ENCODE results near the gene MC1R.

MC1R gene

GRCh38 chr16:89921702-89922476, 3.2 kb downstream of the MC1R start:
- no peak overlapping the region for H3K27ac ChIP-seq (ENCODE audit: low read length)
- H4K20me1 ChIP-seq (ENCODE audit: insufficient read depth, low read length): no peaks in the 10 kb centered on the region
- peak overlapping the region; percentile 86 for H3K4me2 ChIP-seq (ENCODE audit: low read length)
- no peaks in the 10 kb centered on the region for H3K79me2 ChIP-seq (ENCODE audit: low read length)
- H3K36me3 ChIP-seq (replicated peaks; ENCODE audit: low read depth, low read length): no peaks in the 10 kb centered on the region
- TF ChIP-seq EZH2phosphoT487 (IDR thresholded peaks at IDR 0.05; ENCODE audit: low read depth): no peak
- TF ChIP-seq, protein P1, sequence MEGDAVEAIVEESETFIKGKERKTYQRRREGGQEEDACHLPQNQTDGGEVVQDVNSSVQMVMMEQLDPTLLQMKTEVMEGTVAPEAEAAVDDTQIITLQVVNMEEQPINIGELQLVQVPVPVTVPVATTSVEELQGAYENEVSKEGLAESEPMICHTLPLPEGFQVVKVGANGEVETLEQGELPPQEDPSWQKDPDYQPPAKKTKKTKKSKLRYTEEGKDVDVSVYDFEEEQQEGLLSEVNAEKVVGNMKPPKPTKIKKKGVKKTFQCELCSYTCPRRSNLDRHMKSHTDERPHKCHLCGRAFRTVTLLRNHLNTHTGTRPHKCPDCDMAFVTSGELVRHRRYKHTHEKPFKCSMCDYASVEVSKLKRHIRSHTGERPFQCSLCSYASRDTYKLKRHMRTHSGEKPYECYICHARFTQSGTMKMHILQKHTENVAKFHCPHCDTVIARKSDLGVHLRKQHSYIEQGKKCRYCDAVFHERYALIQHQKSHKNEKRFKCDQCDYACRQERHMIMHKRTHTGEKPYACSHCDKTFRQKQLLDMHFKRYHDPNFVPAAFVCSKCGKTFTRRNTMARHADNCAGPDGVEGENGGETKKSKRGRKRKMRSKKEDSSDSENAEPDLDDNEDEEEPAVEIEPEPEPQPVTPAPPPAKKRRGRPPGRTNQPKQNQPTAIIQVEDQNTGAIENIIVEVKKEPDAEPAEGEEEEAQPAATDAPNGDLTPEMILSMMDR (IDR thresholded peaks at IDR 0.05; ENCODE audit: low read depth, low read length): no peak
- peaks cover 13% of the 10 kb centered on the region for H3K27me3 ChIP-seq (ENCODE audit: low read depth, low read length)
- peak overlapping the region; percentile 63 for H3K9ac ChIP-seq (ENCODE audit: low read length)
- peak overlapping the region; percentile 88 for H3K4me3 ChIP-seq (ENCODE audit: low read length)
- peaks cover 47% of the 10 kb centered on the region for H3K4me1 ChIP-seq (ENCODE audit: low read length)
- H3K9me3 ChIP-seq (ENCODE audit: insufficient read depth, low read length): no peaks in the 10 kb centered on the region
- H2AFZ ChIP-seq (ENCODE audit: low read depth, low read length): no peak overlapping the region

DNA sequence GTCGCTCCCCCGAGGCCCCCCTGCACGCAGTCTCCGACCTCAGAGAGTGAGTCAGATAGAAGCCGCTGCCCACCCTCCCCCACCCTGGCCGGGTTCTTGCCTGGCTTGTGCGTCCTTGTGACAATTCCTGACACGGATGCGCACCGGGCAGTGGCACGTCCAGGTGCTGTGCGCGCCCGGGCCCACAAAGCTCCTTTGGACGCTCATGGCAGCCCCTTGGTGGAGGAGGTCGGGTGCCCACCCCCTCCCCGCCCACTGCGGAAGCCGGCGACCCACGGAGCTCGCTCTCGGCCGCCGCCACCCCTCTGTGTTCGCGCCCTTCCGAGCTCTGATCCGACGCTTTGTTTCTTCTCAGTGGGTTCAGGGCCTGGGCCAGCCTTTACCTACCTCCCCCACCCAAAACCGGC, 3.8 kb downstream of the MC1R start:
- no peaks in the 10 kb centered on the region for H4K20me1 ChIP-seq (ENCODE audit: insufficient read depth, low read length)

GRCh38 chr16:89922884-89923639, 4.4 kb downstream of the MC1R start, which contains the start of gene TUBB3:
Gene TUBB3 (plus strand): TSS chr16:89923342. CDS start chr16:89923402, 60 bp downstream.
- Histone ChIP-seq H3K27ac (ENCODE audit: low read length) (no peak within 1 kb of the TSS), H3K9ac (ENCODE audit: low read length) (peak within 1 kb of the TSS; percentile 63), H2AFZ (ENCODE audit: low read depth, low read length) (peak within 1 kb of the TSS; percentile 75), H3K4me3 (ENCODE audit: low read length) (peak within 1 kb of the TSS; percentile 88), H3K4me2 (ENCODE audit: low read length) (peak within 1 kb of the TSS; percentile 92), H3K9me3 (ENCODE audit: insufficient read depth, low read length) (no peaks in the 10 kb centered on the region), H4K20me1 (ENCODE audit: insufficient read depth, low read length) (no peaks in the 10 kb centered on the region), H3K36me3 (replicated peaks; ENCODE audit: low read depth, low read length) (no peaks in the 10 kb centered on the region), H3K4me1 (ENCODE audit: low read length) (peaks cover 38% of the 10 kb centered on the region), H3K27me3 (ENCODE audit: low read depth, low read length) (peaks cover 13% of the 10 kb centered on the region), H3K79me2 (ENCODE audit: low read length) (no peaks in the 10 kb centered on the region)
- TF ChIP-seq, protein P1 (IDR thresholded peaks at IDR 0.05; ENCODE audit: low read depth, low read length): peak; percentile 10; the same call in 1 of the 2 replicates
- TF ChIP-seq EZH2phosphoT487 (IDR thresholded peaks at IDR 0.05; ENCODE audit: low read depth): no peak

More for the DNA sequence above, 3.8 kb downstream of the MC1R start:
- Histone ChIP-seq H3K9me3 (ENCODE audit: insufficient read depth, low read length) (no peaks in the 10 kb centered on the region), H3K4me3 (ENCODE audit: low read length) (peak overlapping the region; percentile 88), H3K36me3 (replicated peaks; ENCODE audit: low read depth, low read length) (no peaks in the 10 kb centered on the region), H3K9ac (ENCODE audit: low read length) (peak overlapping the region; percentile 63), H2AFZ (ENCODE audit: low read depth, low read length) (peak overlapping the region; percentile 75), H3K27ac (ENCODE audit: low read length) (no peak overlapping the region), H3K4me1 (ENCODE audit: low read length) (peaks cover 44% of the 10 kb centered on the region), H3K27me3 (ENCODE audit: low read depth, low read length) (peaks cover 13% of the 10 kb centered on the region), H3K4me2 (ENCODE audit: low read length) (peak overlapping the region; percentile 86), H3K79me2 (ENCODE audit: low read length) (no peaks in the 10 kb centered on the region)
- no peak for TF ChIP-seq EZH2phosphoT487 (IDR thresholded peaks at IDR 0.05; ENCODE audit: low read depth)

GRCh38 chr16:89923640-89924296, 5.1 kb downstream of the MC1R start:
- H2AFZ ChIP-seq (ENCODE audit: low read depth, low read length): no peak overlapping the region
- H3K9me3 ChIP-seq (ENCODE audit: insufficient read depth, low read length): no peaks in the 10 kb centered on the region
- H3K4me2 ChIP-seq (ENCODE audit: low read length): peak overlapping the region; percentile 92
- peak overlapping the region; percentile 39 for H3K9ac ChIP-seq (ENCODE audit: low read length)
- TF ChIP-seq, protein P1 (IDR thresholded peaks at IDR 0.05; ENCODE audit: low read depth, low read length): no peak
- no peak for TF ChIP-seq EZH2phosphoT487 (IDR thresholded peaks at IDR 0.05; ENCODE audit: low read depth)
- H3K27me3 ChIP-seq (ENCODE audit: low read depth, low read length): peaks cover 13% of the 10 kb centered on the region
- peak overlapping the region; percentile 88 for H3K4me3 ChIP-seq (ENCODE audit: low read length)
- H3K36me3 ChIP-seq (replicated peaks; ENCODE audit: low read depth, low read length): no peaks in the 10 kb centered on the region
- no peak overlapping the region for H3K27ac ChIP-seq (ENCODE audit: low read length)
- no peaks in the 10 kb centered on the region for H4K20me1 ChIP-seq (ENCODE audit: insufficient read depth, low read length)
- no peaks in the 10 kb centered on the region for H3K79me2 ChIP-seq (ENCODE audit: low read length)
- peaks cover 33% of the 10 kb centered on the region for H3K4me1 ChIP-seq (ENCODE audit: low read length)
